Bronchial epithelial cell (primary cell): ENCODE data around the gene OPN4. TPM values are rescaled to one million over a fixed set of nuclear protein-coding genes. Genes with fewer than 3 reads are reported as not detected.

Source experiments
- DNase-seq: peaks from one replicate; pipeline ENCODE4 v3.0.0-alpha.2; 2010; ENCODE audit warnings: low read depth
- FAIRE-seq: peaks from 2 replicates; lab custom pipeline; 2011; peaks lifted over from hg19 to GRCh38; lab: Jason Lieb, UNC
- H3K27me3 ChIP-seq: 2 replicates; pipeline ENCODE4 v1.5.1; 2011; ENCODE audit warnings: low read length; ENCODE audit not compliant: control insufficient read depth, insufficient read depth
- H3K36me3 ChIP-seq: 2 replicates; pipeline ENCODE4 v1.5.1; 2011; ENCODE audit warnings: low read length; ENCODE audit not compliant: control insufficient read depth, insufficient read depth
- H3K4me3 ChIP-seq: 2 replicates; pipeline ENCODE4 v1.5.1; 2011; ENCODE audit warnings: mild to moderate bottlenecking, low read depth, low read length, control low read depth
- CTCF ChIP-seq: IDR thresholded peaks from 2 replicates; pipeline ENCODE4 v1.5.1; 2011; ENCODE audit warnings: mild to moderate bottlenecking, moderate library complexity, low read length, control low read depth, inconsistent platforms; ENCODE audit not compliant: insufficient read depth, severe bottlenecking
- total RNA-seq: library from RNA; depleted of rRNA; stranded (reverse); fragments of >200 nt; gene quantifications from 2 replicates; pipeline ENCODE4 v1.2.1, GENCODE V29; 2014

Gene OPN4
- total RNA-seq, 1 donor from 2014 or later, result not detected

DNA sequence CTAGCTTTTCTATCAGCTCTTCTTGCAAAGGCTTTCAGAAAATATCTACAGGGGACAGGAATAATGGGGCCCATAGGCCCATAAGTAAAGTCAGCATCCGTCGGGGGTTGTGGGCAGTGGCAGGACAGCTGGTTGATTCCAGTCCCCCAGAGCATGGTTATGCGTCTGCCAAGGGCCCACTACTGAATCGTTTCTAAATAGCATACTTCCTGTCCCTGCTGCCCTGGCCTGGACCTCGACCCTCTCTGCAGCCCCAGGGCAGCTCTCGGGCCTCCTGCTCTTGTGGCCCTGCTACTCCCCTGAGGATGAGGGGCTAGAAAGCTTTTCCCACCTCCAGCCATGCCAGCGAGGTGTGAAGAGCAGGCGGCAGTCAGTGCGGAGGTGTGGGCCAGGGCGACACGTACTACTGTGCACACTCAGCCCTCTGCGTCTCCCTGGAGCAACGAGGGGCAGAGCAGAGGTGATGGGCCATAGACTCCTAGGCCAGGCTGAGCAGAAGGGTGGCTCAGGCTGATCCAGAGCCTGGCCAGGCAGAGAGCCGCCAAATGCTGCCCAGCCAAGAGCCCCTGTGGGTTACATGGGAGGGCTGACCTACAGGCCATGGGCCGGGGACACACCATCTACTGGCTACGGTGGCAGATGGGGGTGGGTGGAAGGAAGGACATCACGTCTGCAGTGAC, 4.7 kb upstream of the OPN4 start:
- H3K27me3 ChIP-seq, result peaks cover 3% of the 10 kb centered on the region
- FAIRE-seq, result no peak
- no peak overlapping the region for H3K4me3 ChIP-seq
- no peak for TF ChIP-seq CTCF
- no peaks in the 10 kb centered on the region for H3K36me3 ChIP-seq
- no peak for DNase-seq

GRCh38 chr10:86650151-86650550, 4.2 kb upstream of the OPN4 start:
- no peaks in the 10 kb centered on the region for H3K36me3 ChIP-seq
- no peak overlapping the region for H3K4me3 ChIP-seq
- DNase-seq, result no peak
- H3K27me3 ChIP-seq, result peaks cover 3% of the 10 kb centered on the region
- TF ChIP-seq CTCF, result no peak
- FAIRE-seq, result no peak

GRCh38 chr10:86651021-86651471, 3.3 kb upstream of the OPN4 start:
- DNase-seq (no peak), FAIRE-seq (no peak)
- H3K27me3 ChIP-seq, result peaks cover 3% of the 10 kb centered on the region
- TF ChIP-seq CTCF, result no peak
- no peaks in the 10 kb centered on the region for H3K36me3 ChIP-seq
- no peak overlapping the region for H3K4me3 ChIP-seq

DNA sequence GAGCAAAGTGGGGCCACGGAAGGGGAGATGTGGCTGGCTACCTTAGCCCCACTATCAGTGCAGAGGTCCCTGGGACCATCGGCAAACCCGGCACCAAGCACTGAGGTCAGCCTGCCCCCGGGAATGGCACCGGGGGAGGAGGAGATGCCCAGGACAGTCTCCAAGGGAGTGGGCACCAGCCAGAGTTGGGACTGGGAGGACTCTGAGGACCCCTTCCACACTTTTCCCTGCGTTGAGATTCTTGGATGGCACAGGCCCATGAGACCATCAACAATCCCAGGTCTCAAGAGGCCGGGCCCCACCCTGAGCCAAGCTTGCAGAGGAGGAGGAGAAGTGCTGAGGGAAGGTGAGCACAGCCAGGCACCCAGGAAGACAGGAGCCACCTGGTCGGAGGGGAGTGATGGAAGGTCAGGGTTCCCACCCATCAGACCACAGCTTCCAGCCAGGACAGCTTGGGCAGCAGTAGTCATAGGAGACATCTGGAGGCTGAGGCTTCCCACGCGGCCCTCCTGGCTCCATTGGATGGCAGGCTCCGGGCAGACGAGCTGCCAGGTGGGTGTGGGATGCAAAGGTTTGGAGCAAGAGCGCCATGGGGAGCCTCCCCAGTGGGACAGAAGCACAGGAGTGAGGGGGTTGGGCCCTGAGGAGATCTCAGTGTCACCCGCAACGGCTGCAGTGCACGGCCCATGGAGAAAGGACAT, 2.6 kb upstream of the OPN4 start:
- Histone ChIP-seq H3K4me3 (no peak overlapping the region), H3K36me3 (no peaks in the 10 kb centered on the region), H3K27me3 (peaks cover 3% of the 10 kb centered on the region)
- no peak for TF ChIP-seq CTCF
- no peak for FAIRE-seq
- no peak for DNase-seq

DNA sequence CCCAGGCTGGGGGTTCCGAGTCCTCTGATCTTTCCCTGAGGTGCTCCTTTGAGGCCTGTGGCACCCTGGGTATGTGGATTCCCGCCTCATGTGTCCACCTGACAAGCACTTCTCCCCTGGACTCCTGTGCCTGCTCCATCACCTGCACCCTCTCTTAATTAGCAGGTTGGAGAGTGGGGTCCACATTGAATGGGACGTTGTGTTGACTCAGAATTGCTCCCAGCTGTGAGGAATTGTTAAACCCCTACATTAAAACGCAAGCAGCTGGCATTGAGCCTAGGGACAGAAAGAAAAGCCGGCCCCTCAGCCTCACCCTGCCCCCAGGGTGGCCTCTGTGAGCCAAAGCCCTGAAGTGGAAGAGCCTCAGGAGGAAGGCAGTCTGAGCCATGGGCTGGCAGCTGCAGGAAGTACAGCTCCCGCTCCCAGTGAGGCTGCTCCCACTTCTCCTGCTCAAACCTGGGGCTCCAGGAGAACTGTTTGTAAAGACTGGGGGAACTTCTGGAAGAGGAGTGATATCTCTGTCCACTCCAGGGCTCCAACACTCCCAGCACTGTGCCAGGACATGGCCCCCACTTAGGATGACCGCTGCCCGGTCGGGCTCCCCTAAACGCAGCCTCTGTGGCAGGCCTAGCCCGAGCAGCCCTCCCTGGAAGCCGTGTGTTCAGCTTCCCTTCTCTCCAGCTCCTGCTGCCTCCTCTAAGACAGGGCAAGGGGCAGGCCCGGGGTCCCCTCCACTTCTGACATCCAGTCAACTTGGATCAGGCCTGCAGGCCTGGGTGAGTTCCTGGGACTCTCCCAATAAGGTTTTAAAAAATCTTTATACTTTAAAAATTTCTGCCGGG, 1.8 kb upstream of the OPN4 start:
- no peak for TF ChIP-seq CTCF
- DNase-seq (no peak), FAIRE-seq (no peak)
- Histone ChIP-seq H3K36me3 (no peaks in the 10 kb centered on the region), H3K27me3 (peaks cover 3% of the 10 kb centered on the region), H3K4me3 (no peak overlapping the region)
